GM19372 (cell line): ENCODE data around the gene TRMT61B.
A peak's percentile ranks its signal among the peaks of the same experiment; 100 is the strongest.

Experiments
- ATAC-seq: cut with Tn5 transposase; IDR thresholded peaks from one replicate; pipeline ENCODE4 v1.9.1; 2021; ENCODE audit warnings: mild to moderate bottlenecking, low read depth, moderate library complexity; ENCODE audit not compliant: unreplicated experiment

Gene TRMT61B

GRCh38 chr2:28868611-28869010 is 1.5 kb downstream of the TRMT61B start:
- ATAC-seq = no peak

GRCh38 chr2:28855977-28856376 is 14.1 kb downstream of the TRMT61B start:
- no peak for ATAC-seq

GRCh38 chr2:28855193-28855592 is 14.9 kb downstream of the TRMT61B start:
- ATAC-seq = no peak

- ATAC-seq = no peak
Measured at GRCh38 chr2:28842042-28842441, 28.1 kb downstream of the TRMT61B start.

GRCh38 chr2:28838971-28839370 is 31.1 kb downstream of the TRMT61B start:
- ATAC-seq = no peak

GRCh38 chr2:28835781-28836180 is 34.3 kb downstream of the TRMT61B start:
- no peak for ATAC-seq

GRCh38 chr2:28833740-28834470 is 36.2 kb downstream of the TRMT61B start:
- ATAC-seq = no peak

GRCh38 chr2:28828382-28828781 is 41.7 kb downstream of the TRMT61B start:
- ATAC-seq = no peak

- ATAC-seq = no peak
Measured at GRCh38 chr2:28824870-28825269, 45.2 kb downstream of the TRMT61B start.

- ATAC-seq = no peak
Measured at GRCh38 chr2:28824207-28824606, 45.9 kb downstream of the TRMT61B start.

- ATAC-seq = no peak
Measured at GRCh38 chr2:28822036-28822435, 48.1 kb downstream of the TRMT61B start.

GRCh38 chr2:28821295-28821958 is 48.7 kb downstream of the TRMT61B start:
- no peak for ATAC-seq

GRCh38 chr2:28818053-28818452 is 52.1 kb downstream of the TRMT61B start:
- no peak for ATAC-seq

- ATAC-seq = peak; percentile 79
Measured at GRCh38 chr2:28810384-28811285, 59.5 kb downstream of the TRMT61B start, which contains the start of gene SPDYA. Gene SPDYA, plus strand, starts transcription at chr2:28810834. Its CDS starts 5,181 bp downstream, at chr2:28816015.

- ATAC-seq = no peak
Measured at GRCh38 chr2:28809927-28810326, 60.2 kb downstream of the TRMT61B start.

- no peak for ATAC-seq
Measured at GRCh38 chr2:28802975-28803429, 67.1 kb downstream of the TRMT61B start.

GRCh38 chr2:28801726-28802125 is 68.4 kb downstream of the TRMT61B start:
- no peak for ATAC-seq
